Mesothelial cell of epicardium (in vitro differentiated cells): ENCODE data around the gene COTL1. TPM values are rescaled to one million over a fixed set of nuclear protein-coding genes. Genes with fewer than 3 reads are reported as not detected.

Experiments used
- DNase-seq, 2 experiments: peaks; one replicate each; pipeline ENCODE4 v3.0.0; 2021; ENCODE audit warnings: low spot score in 2 of 2; ENCODE audit not compliant: unreplicated experiment in 2 of 2
- H3K27ac Mint-ChIP-seq: 2 replicates; pipeline ENCODE4 v1.8.0; 2021; ENCODE audit warnings: mixed read lengths
- H3K27me3 Mint-ChIP-seq: 2 replicates; pipeline ENCODE4 v1.8.0; 2021; ENCODE audit warnings: low read depth, mixed read lengths
- H3K36me3 Mint-ChIP-seq: 2 replicates; pipeline ENCODE4 v1.8.0; 2021; ENCODE audit warnings: mixed read lengths
- H3K4me1 Mint-ChIP-seq: 2 replicates; pipeline ENCODE4 v1.8.0; 2021; ENCODE audit warnings: mixed read lengths
- H3K4me3 Mint-ChIP-seq: 2 replicates; pipeline ENCODE4 v1.8.0; 2021; ENCODE audit warnings: mild to moderate bottlenecking, moderate library complexity, mixed read lengths
- H3K9me3 Mint-ChIP-seq: 2 replicates; pipeline ENCODE4 v1.8.0; 2021; ENCODE audit warnings: mixed read lengths
- total RNA-seq: library from RNA; stranded (reverse); gene quantifications from 3 replicates; pipeline ENCODE4 v1.2.1, GENCODE V29; 2021
- TF ChIP-seq, protein P1 (sequence below): fragments of 200-600 bp; sonication (generic); IDR thresholded peaks from one replicate; pipeline ENCODE4 v1.5.0; 2021; ENCODE audit warnings: antibody characterized with exemption; ENCODE audit not compliant: unreplicated experiment

The COTL1 gene
- total RNA-seq, 1 donor from 2014 or later, result 116 TPM

- H3K36me3 Mint-ChIP-seq, result no peaks in the 10 kb centered on the region
- no peak for DNase-seq
- no peak overlapping the region for H3K4me3 Mint-ChIP-seq
- H3K27ac Mint-ChIP-seq, result no peak overlapping the region
- TF ChIP-seq, protein P1, sequence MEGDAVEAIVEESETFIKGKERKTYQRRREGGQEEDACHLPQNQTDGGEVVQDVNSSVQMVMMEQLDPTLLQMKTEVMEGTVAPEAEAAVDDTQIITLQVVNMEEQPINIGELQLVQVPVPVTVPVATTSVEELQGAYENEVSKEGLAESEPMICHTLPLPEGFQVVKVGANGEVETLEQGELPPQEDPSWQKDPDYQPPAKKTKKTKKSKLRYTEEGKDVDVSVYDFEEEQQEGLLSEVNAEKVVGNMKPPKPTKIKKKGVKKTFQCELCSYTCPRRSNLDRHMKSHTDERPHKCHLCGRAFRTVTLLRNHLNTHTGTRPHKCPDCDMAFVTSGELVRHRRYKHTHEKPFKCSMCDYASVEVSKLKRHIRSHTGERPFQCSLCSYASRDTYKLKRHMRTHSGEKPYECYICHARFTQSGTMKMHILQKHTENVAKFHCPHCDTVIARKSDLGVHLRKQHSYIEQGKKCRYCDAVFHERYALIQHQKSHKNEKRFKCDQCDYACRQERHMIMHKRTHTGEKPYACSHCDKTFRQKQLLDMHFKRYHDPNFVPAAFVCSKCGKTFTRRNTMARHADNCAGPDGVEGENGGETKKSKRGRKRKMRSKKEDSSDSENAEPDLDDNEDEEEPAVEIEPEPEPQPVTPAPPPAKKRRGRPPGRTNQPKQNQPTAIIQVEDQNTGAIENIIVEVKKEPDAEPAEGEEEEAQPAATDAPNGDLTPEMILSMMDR, result no peak
- no peaks in the 10 kb centered on the region for H3K9me3 Mint-ChIP-seq
- no peaks in the 10 kb centered on the region for H3K27me3 Mint-ChIP-seq
- H3K4me1 Mint-ChIP-seq, result peaks cover 10% of the 10 kb centered on the region
Observed at GRCh38 chr16:84641643-84642358, 23.9 kb upstream of the COTL1 start.

GRCh38 chr16:84640145-84640544 is 22.3 kb upstream of the COTL1 start:
- no peaks in the 10 kb centered on the region for H3K27me3 Mint-ChIP-seq
- DNase-seq, result no peak
- H3K27ac Mint-ChIP-seq, result no peak overlapping the region
- H3K36me3 Mint-ChIP-seq, result no peaks in the 10 kb centered on the region
- no peak overlapping the region for H3K4me3 Mint-ChIP-seq
- peaks cover 10% of the 10 kb centered on the region for H3K4me1 Mint-ChIP-seq
- TF ChIP-seq, protein P1, result no peak
- H3K9me3 Mint-ChIP-seq, result no peaks in the 10 kb centered on the region

DNA sequence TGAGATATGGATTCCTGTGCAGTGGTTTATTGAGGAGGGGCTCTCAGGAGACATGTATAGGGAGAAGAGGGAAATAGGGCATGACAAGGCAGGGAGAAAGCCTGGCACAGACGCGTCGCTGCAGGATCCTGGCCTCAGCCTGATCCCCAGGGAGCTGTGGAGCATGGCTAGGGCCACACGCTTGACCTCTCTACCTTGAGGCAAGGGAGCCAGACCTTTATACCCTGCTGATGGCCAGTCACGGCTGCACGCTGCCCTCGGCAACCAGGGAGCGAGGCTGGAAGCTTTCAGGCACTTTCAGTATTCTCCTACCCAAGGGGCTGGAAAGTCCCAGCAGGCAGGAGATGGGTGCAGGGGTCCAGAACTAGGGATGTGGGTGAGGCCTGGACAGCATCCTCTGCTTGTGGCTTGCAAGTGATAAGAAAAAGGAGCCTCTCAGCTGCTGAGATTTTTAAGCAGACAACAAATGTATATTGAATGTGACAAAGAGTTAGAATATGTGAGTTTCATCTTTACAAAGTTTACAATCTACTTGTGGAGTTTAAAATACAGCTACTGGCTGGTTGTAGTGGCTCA is 20.4 kb upstream of the COTL1 start:
- Mint-ChIP-seq H3K27me3 (no peaks in the 10 kb centered on the region), H3K9me3 (no peaks in the 10 kb centered on the region), H3K4me3 (no peak overlapping the region), H3K36me3 (no peaks in the 10 kb centered on the region), H3K4me1 (peaks cover 16% of the 10 kb centered on the region), H3K27ac (no peak overlapping the region)
- TF ChIP-seq, protein P1, result no peak
- DNase-seq, result no peak

DNA sequence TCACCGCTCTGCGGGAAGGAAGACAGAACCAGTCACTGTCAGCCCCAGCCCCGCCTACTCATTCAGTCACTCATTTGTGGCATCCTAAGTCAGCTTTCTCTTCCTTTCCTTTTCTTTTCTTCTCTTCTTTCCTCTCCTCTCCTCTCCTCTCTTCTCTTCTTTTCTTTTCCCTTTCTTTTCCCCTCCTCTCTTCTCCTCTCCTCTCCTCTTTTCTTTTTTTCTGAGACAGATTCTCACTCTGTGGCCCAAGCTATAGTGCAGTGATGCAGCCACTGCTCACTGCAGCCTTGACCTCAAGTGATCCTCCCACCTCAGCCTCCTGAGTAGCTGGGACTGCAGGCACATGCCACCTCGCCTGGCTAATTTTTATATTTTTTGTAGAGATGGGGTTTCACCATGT is 19.8 kb upstream of the COTL1 start:
- Mint-ChIP-seq H3K36me3 (no peaks in the 10 kb centered on the region), H3K9me3 (no peaks in the 10 kb centered on the region), H3K4me1 (peaks cover 12% of the 10 kb centered on the region), H3K4me3 (no peak overlapping the region), H3K27ac (no peak overlapping the region), H3K27me3 (no peaks in the 10 kb centered on the region)
- TF ChIP-seq, protein P1, result no peak
- no peak for DNase-seq

DNA sequence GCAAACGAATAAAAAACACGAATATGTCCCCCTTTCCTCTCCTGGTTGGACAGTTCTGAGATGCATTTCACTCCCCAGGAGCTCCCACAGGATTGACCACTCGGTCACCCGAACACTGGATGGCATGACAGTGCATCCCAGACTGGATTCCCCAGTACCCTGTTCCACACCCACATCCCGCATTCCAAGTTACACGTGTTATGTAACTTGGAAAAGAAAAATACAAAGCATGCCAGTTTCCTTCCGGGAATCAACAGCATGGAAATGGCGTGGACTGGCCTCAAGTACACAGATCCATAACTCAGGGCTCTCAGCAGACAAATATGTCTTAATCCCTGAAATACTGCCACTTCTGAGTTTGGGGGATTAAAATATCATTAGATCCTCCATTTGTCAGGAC is 17.8 kb upstream of the COTL1 start:
- Mint-ChIP-seq H3K4me3 (no peak overlapping the region), H3K27ac (no peak overlapping the region), H3K4me1 (peaks cover 8% of the 10 kb centered on the region), H3K27me3 (no peaks in the 10 kb centered on the region), H3K36me3 (no peaks in the 10 kb centered on the region), H3K9me3 (no peaks in the 10 kb centered on the region)
- no peak for DNase-seq
- TF ChIP-seq, protein P1, result no peak
